GM19035 (cell line): ENCODE results near the gene FAM228A.
A peak's percentile ranks its signal among the peaks of the same experiment; 100 is the strongest.
"Not testable (repeated sequence)": the region's sequence is repeated elsewhere in the genome, so short reads cannot be mapped to it uniquely, and the experiment has no call there.

Experiments used
- ATAC-seq: cut with Tn5 transposase; IDR thresholded peaks from one replicate; pipeline ENCODE4 v1.9.1; 2021; ENCODE audit not compliant: unreplicated experiment

The FAM228A gene

GRCh38 chr2:24174851-24175277 lies at the start of gene FAM228A:
TSS of gene FAM228A (plus strand) at chr2:24175053. CDS start at chr2:24175481, 428 bp downstream.
- ATAC-seq: no peak

DNA sequence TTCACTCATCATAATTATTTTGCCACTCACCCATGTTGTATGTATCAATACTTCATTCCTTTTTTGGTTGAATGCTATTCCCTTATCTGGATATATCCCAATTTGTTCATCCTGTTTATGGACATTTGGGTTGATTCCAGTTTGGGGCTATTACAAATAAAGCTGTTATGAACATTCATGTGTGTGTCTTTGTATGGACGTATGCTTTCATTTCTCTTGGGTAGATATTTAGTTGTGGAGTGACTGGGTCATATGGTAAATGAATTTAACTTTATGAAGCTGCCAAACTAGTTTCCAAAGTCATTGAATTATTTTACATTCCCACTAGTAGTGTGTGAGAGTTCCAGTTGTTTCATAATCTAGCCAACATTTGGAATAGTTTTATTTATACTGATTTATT lies 48.9 kb upstream of the FAM228A start:
- no peak for ATAC-seq

DNA sequence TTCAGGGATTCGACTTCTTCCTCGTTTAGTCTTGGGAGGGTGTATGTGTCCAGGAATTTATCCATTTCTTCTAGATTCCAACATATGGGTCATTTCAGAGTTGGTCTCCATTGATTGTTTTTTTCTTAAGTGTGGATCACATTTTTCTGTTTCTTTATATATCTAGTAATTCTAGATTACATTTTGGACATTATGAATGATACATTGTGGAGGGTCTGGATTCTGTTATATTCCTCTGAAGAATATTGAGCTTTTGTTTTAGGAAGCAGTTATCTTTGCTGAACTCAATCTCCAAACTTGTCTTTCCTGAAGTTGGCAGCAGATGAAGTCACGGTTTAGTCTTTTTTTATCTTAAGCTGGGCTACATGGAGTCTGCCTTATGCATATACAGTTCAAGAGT lies 42.3 kb upstream of the FAM228A start:
- no peak for ATAC-seq

- not testable (repeated sequence) for ATAC-seq
Measured at GRCh38 chr2:24140305-24140704, 34.5 kb upstream of the FAM228A start.

GRCh38 chr2:24147364-24147763 lies 27.5 kb upstream of the FAM228A start:
- no peak for ATAC-seq

DNA sequence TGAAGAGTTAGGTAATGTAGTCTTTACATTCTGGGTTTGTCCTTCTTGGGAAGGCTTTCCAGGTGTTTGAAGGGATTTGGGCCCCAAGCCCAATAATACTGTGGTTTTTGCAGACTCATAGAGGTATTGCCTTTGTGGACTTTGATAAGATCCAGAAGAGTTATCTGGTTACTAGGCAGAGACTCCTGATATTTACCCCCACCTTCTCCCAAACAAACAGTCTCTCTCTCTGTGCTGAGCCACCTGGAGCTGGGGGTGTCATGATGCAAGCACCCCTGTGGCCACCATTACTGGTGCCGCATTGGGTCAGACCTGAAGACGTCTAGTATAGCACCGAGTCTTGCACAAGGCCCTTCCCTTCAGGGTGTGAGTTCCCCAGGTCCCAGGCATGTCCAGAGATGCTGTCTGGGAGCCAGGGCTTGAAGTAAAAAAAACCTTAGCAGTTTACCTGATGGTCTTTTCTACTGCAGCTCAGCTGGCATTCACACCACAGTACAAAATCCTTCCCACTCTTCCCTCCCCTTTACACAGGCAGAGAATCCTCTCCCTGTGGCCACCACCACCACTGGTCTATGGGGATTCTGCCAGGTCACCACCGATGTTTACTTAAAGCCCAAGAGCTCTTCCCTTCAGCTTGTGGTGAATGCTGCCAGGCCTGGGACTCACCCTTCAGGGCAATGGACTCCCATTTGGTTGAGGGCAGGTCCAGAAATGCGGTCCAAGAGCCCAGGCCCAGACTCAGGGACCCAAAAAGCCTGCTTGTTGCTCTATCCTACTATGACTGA lies 22.2 kb upstream of the FAM228A start:
- no peak for ATAC-seq

- ATAC-seq: no peak
Measured at GRCh38 chr2:24153478-24153877, 21.4 kb upstream of the FAM228A start.

GRCh38 chr2:24158131-24158530 lies 16.7 kb upstream of the FAM228A start:
- no peak for ATAC-seq

DNA sequence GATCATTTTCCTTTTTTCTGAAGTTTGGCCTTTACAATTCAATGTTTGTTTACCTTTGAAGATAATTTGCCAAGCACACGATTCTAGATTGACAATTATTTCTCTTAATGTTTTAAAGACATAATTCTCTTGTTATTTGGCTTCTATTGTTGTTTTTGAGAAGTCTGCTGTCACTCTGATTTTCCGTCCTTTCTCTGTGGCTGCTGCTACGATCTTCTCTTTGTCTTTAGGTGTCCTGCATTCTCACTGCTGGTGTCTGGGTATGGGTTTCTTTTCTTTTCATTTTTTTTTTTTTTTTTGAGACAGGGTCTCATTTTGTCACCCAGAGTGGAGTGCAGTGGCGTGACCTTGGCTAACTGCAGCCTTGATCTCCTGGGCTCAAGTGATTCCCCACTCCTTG lies 15.1 kb upstream of the FAM228A start:
- ATAC-seq: no peak

GRCh38 chr2:24160761-24161160 lies 14.1 kb upstream of the FAM228A start:
- ATAC-seq: no peak

DNA sequence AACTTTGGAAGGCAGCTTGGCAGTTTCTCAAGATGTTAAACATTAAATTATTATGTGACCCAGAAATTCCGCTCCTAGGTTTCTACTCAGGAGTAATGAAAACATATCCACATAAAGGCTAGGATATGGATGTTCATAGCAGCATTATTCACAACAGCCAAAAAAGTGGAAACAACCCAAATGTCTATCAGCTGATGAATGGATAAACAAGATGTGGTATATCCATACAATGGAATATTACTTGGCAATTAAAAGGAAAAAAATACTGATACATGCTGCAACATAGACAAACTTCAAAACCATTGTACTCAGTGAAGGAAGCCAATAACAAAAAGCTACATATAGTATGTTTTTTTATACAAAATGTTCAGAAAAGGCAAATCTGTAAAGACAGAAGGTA lies 12.4 kb upstream of the FAM228A start:
- no peak for ATAC-seq

DNA sequence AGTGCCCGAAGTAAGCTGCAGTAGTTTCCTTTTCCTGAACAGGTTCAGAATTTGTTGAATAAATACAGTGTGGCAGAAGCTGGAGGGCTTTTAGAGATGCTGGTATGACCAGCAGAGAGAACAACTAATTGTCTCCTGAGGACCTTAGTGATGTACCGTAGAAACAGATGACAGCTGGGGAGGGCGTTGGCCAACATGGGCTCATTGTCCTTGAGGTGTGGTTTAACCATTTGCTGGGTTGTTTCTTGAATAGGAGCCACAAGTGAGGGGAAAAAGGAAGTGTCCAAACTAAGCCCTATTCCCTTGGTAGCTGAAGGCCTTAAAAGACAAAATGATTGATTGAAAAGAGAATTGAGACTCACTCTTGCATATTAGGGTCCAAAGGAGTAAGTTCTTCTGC lies 11.7 kb upstream of the FAM228A start:
- ATAC-seq: no peak

GRCh38 chr2:24163601-24164000 lies 11.3 kb upstream of the FAM228A start:
- ATAC-seq: no peak

- ATAC-seq: peak; percentile 89
Measured at GRCh38 chr2:24164416-24164973, 10.4 kb upstream of the FAM228A start.

DNA sequence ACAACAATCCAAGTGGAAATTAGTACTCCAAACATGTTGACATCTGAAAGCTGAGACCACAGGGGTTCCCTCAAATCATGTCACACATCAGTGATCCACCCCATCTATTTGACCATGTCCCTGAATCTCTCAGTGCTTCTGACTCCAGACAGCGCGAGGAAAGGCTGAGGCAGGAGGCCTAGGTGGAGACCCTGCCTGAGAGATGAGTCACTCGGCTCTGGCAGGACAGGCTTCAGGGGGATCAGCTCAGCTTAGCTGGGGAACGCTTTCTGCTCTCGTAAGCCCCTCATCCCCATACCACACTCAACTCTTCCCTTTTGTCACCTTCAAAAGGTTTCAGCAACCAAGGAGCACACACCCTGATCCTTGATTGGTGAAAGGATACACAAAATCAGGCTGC lies 5.8 kb upstream of the FAM228A start:
- ATAC-seq: no peak

DNA sequence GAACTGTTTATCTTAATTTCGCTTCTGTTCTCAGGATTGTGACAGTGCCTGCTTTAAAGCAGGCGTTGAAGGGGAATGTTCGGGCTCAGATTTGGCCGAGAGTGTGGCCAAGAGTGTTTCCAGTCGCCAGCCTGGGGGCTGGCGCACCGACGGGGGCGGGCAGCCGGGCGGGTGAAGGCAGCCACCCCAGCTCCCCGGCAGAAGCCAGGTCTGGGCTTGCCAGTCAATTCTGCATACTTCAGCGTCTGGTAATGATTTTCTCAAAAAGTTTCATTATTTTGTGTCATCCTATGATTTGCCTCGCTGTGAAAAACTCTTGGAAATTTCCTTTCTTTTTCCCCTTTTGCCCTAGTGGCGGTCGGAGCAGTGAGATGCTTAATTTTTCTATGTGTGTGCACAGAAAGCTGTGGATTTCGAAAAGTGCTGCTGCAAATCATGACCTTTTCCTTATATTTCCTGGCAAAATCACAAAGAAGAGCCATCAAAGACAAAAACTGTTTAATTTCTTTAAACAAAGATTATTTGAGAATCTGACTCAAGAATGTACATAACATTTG lies 856 bp downstream of the FAM228A start:
- no peak for ATAC-seq

- ATAC-seq: no peak
Measured at GRCh38 chr2:24176326-24176725, 1.5 kb downstream of the FAM228A start.

DNA sequence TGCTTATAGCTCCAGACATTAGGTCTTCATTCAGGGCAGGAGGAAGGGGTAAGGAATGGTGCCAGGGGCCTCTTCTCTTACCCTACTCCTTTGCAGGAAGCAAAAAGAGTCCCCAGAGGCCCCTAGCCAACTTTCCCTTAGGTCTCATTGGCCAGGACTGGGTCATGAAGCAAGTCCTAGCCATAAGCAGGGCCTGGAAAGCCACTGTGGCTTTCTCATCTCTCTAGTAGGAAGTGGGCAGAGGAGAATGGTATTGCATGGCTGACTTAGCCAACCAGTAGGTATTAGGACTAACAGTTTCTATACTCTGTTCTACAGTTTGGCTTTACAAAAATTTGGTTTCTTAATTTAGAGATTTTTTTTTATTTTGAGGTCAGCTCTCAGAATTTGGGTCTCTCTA lies 4.8 kb downstream of the FAM228A start:
- no peak for ATAC-seq

DNA sequence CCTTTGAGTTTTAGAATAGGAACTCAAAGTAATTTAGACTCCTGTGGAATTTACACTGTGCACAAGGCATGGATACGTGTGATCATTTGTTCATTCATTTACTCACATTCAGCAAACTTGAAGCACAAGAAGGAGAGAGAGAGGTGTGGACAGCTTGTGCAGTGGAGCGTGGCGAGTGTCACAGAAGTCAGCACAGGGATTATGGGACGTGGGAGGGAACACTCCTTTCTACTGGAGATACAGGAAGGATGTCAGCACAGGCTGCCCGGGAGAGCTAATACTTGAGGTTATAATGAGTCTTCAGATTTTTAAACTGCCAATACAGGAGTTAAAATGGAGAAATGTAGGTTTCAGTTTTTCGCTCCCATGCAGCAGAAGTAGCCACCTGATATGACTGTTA lies 7.0 kb downstream of the FAM228A start:
- ATAC-seq: no peak

- ATAC-seq: no peak
Measured at GRCh38 chr2:24182507-24182906, 7.7 kb downstream of the FAM228A start.

DNA sequence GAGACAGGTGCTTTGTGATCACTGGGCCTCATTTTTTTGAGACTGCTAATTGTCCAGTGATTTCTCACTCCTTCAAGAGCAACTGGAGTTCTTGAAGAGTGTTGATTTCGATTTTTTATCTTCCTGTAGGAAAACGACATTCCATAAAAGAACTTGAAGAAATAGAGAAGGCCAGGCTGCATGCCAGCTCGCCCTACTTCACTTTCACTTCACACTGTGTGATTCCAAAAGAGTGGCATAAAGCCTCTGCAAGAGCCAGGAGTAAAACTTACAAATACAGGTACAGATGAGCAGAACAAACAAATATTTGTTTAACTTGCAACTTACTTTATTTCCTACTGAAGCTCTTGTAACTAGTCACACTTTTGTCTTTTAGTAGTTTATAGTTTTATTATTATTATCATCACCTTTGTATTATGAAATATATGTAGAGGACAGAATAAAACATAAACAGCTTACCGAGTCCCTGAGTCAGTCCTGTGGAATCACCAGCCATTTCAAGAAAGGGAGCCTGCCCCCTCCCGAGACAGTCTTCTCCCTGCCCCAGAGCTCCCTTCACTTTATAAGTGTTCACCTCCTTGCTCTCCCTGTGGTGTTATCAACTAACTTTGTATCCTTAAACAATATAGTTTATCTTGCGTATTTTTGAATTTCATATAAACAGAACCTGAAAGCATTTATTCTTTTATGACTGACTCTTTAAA lies 8.7 kb downstream of the FAM228A start:
- no peak for ATAC-seq

DNA sequence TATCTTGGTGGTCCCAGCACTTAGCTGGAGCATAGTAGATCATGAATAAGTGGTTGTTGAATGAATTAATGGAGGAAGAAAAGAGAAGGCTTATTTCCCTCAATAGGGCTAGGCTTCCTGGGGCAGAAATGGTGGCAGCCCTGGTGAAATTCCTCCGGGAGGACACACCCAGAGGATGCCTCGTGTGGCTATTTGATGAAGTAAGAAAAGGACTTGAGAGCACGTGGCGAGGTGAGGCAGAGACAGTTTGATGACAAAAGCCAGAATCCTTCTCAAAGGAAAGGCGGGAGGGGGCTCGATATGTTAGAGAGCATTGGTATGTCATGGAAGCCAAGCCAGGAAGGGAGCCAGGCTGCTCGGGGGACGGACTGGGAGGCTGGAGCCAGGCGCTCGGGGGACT lies 14.7 kb downstream of the FAM228A start:
- ATAC-seq: no peak
